Medulla oblongata (tissue), 1 donor: ENCODE measurements around the gene KIF7.

Source experiments
- DNase-seq: peaks from one replicate; pipeline ENCODE4 v3.0.0-alpha.2; 2015; ENCODE audit errors: extremely low spot score

Gene KIF7

DNA sequence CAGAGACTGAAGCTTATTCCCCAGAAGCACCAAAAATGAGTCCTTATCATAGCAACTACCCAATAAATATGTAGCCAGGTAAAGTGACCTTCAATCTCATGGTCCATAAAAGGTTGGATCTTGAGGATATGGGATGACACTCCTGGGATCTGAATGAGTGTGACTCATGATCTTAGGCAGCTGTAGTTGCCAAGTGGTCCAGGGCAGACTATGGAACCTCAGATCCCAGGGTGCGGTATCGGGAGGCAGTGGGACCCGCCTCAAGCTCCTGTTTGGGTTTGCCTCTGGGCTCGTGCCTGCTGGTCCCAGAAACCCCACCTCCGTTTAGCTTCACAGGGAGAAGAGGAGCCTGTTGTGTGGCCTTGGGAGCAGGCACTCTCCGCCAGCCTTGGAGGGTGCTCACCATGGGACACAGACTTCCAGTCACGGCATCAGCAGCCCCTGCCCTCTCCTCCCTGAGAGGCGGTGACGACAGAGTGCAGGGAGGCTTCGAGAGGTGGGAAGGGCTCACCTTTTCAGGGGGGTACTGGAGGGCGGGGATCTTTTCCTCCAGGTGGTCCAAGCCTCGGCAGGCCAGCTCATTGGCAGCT, 15.8 kb upstream of the KIF7 start:
- no peak for DNase-seq

- DNase-seq, result no peak
Observed at GRCh38 chr15:89669941-89670340, 14.7 kb upstream of the KIF7 start.

GRCh38 chr15:89669309-89669865, 14.1 kb upstream of the KIF7 start:
- DNase-seq, result no peak

- DNase-seq, result no peak
Observed at GRCh38 chr15:89668171-89668570, 12.9 kb upstream of the KIF7 start.

- no peak for DNase-seq
Observed at GRCh38 chr15:89667706-89667960, 12.4 kb upstream of the KIF7 start.

DNA sequence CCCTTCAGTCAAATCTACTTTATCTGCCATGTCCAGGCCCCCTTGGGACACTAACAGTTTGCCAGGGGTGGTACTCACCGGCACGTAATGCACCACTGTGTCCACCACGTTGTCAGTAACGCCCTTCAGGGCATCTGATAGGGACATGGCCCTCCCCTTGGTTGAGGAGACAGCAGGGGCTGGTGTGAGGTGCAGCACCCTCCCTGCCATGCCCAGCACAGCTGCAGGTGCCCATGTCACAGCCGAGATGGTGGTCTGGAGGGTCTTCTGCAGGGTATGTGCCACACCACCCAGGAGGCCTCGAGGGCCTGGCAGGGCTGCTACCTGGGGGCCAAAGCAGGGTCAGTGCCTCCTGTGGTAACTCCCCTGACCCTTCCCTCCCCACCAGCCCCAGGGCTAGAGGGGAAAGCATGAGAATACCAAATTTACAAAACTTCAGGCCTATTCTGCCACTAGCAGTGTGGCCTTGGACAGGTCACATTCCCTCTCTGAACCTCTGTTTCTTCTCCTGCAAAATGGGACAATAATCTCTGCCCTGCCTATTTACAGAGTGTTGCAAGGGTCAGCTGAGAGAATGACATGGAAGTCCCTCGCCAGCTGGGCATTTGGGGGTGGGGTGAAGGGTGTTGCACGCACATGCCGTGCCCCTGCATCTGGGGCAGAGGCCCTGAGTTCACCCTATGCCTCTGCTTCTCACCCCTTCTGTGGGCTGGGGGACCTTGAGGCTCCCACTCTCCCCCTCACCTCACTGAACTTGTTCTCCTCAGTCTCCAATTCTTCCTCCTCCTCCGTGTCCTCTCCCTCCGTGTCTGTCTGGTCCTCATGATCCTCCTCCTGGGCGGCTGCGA, 11.8 kb upstream of the KIF7 start:
- no peak for DNase-seq

DNA sequence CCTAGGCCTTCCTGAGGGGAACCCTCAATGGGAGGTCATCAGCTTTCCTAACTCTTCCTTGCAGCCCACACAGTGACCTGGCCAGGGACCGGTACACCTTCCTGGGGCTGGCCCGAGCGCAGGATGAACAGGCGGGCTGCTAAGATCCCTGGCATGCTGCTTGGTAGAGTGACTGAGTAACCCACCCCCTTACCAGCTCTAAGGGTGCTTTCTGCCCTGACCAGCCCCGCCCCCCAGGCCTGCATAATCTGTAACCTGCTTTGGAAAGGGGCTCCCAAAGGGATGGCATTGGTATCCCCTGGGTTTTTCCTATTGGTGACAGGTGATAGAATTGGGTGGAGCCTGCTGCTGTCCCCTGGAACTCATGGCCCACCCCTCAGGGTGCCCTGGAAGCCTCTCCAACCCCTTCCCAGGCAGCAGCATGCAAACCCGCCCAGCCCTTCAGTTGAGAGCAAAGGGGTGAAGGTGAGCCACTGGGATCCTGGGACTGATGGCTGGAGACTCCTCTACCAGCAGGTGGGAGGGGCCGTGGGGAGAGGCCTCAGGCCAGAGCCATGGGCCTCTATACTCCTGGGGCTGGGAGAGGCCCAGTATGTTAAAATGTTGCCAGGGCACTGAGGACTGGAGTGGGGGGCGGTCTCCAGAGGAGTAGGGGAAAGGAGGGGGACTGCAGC, 11.1 kb upstream of the KIF7 start:
- no peak for DNase-seq

GRCh38 chr15:89665449-89666181, 10.3 kb upstream of the KIF7 start:
- no peak for DNase-seq

- no peak for DNase-seq
Observed at GRCh38 chr15:89664441-89665350, 9.4 kb upstream of the KIF7 start.

- DNase-seq, result no peak
Observed at GRCh38 chr15:89662893-89663626, 7.8 kb upstream of the KIF7 start.

GRCh38 chr15:89660556-89660955, 5.3 kb upstream of the KIF7 start:
- DNase-seq, result no peak

GRCh38 chr15:89659295-89659694, 4.0 kb upstream of the KIF7 start:
- DNase-seq, result no peak

DNA sequence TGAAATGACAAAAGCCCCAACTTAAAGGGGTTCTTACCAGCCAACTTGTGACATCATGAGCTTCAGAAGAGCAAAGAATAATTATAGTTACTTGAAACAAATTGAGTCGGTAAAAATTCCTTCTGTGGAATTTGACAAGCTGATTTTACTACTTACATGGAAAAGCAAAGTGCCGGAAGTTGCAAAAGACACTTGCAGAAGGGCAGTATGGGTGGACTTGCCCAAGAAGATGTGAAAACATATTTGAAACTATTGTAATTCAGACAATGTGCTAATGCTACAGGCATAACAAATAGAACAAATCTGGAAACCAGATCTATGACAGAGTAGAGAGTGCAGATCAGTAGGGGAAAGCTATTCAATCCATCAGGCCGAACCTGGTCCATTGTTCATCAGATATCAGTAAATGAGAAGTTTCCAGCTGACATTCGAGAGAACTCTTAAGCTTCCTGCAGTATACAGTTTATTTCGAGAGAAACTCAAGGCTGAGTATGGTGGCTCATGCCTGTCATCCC, 2.5 kb upstream of the KIF7 start:
- DNase-seq, result no peak

GRCh38 chr15:89656116-89656815, 999 bp upstream of the KIF7 start:
- DNase-seq, result no peak

DNA sequence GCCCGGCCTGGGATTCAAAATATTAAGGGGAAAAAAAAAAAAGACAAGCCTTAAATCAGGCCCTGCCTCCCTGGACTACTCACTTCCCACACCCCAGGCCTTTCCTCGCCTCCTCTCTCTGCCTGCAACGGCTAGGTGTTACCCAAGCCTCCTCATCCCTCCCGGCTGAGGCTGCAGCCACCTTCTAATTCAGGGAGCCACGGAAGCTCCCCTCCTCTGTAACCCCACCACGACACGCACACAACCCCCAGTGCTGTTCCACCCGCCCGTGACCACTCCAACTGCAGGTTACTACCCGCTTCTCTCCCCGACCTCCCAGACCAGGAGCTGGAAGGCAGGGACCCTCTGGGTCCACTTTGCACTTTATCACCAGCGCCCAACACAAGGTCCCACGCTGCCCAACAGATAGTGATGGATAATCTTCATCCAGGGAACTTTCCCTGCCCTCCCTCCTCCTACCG, 936 bp downstream of the KIF7 start:
- no peak for DNase-seq

GRCh38 chr15:89653578-89653977, 1.7 kb downstream of the KIF7 start:
- DNase-seq, result no peak

DNA sequence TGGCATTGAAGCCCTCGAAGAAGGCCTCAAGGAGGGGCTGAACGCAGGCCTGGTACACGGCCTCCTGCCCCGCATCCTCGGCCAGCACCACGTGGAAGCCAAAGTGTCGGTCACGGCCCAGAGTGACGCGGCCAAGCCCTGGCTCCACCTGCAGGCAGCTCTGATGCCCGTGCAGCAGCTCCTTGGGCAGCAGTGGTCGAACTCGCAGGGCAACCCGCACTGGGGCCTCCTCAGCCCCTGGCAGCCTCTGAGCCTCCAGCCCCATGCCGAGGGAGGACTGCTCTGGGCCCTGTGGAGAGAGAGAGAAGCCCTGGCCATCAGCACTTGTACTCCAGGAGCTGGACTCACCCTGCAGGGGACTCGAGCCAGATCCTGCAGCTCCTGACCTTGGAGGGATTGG, 2.6 kb downstream of the KIF7 start:
- DNase-seq, result no peak

- no peak for DNase-seq
Observed at GRCh38 chr15:89652131-89652530, 3.1 kb downstream of the KIF7 start.

GRCh38 chr15:89649716-89650115, 5.6 kb downstream of the KIF7 start:
- no peak for DNase-seq
